Measurements from ENCODE around the gene NDUFS4.
"Not testable (repeated sequence)": the region's sequence is repeated elsewhere in the genome, so short reads cannot be mapped to it uniquely, and the experiment has no call there.

NDUFS4 gene

GRCh38 chr5:53560506-53561191, at the start of gene NDUFS4:
NDUFS4 (plus strand) TSS chr5:53560639; CDS start chr5:53560663, 24 bp downstream.
- peak; percentile 86 to 91 for DNase-seq

- no peak for DNase-seq
Observed at GRCh38 chr5:53512539-53512938, 47.9 kb upstream of the NDUFS4 start.

- DNase-seq, result no peak
Observed at GRCh38 chr5:53515988-53516387, 44.5 kb upstream of the NDUFS4 start.

- no peak for DNase-seq
Observed at GRCh38 chr5:53520813-53521212, 39.6 kb upstream of the NDUFS4 start.

GRCh38 chr5:53537711-53538110, 22.7 kb upstream of the NDUFS4 start:
- DNase-seq, result no peak

- DNase-seq, result not testable (repeated sequence)
Observed at GRCh38 chr5:53540739-53541138, 19.7 kb upstream of the NDUFS4 start.

- no peak for DNase-seq
Observed at GRCh38 chr5:53541859-53542258, 18.6 kb upstream of the NDUFS4 start.

- DNase-seq, result no peak
Observed at GRCh38 chr5:53542926-53543325, 17.5 kb upstream of the NDUFS4 start.

- peak; percentile 6 to 8 for DNase-seq
Observed at GRCh38 chr5:53543401-53543800, 17.0 kb upstream of the NDUFS4 start.

- DNase-seq, result no peak
Observed at GRCh38 chr5:53545744-53546143, 14.7 kb upstream of the NDUFS4 start.

GRCh38 chr5:53547226-53547625, 13.2 kb upstream of the NDUFS4 start:
- no peak for DNase-seq

GRCh38 chr5:53548501-53548900, 11.9 kb upstream of the NDUFS4 start:
- not testable (repeated sequence) for DNase-seq

- no peak for DNase-seq
Observed at GRCh38 chr5:53549792-53550191, 10.6 kb upstream of the NDUFS4 start.

- no peak for DNase-seq
Observed at GRCh38 chr5:53552561-53552960, 7.9 kb upstream of the NDUFS4 start.

- DNase-seq, result no peak
Observed at GRCh38 chr5:53554444-53554843, 6.0 kb upstream of the NDUFS4 start.

- DNase-seq, result no peak
Observed at GRCh38 chr5:53555160-53555559, 5.3 kb upstream of the NDUFS4 start.

GRCh38 chr5:53556001-53556400, 4.4 kb upstream of the NDUFS4 start:
- DNase-seq, result no peak

- DNase-seq, result no peak
Observed at GRCh38 chr5:53557386-53557785, 3.1 kb upstream of the NDUFS4 start.

GRCh38 chr5:53558966-53559365, 1.5 kb upstream of the NDUFS4 start:
- DNase-seq, result no peak

- no peak for DNase-seq
Observed at GRCh38 chr5:53560028-53560427, 411 bp upstream of the NDUFS4 start.

GRCh38 chr5:53568401-53568800, 8.0 kb downstream of the NDUFS4 start:
- no peak for DNase-seq

GRCh38 chr5:53568871-53569270, 8.4 kb downstream of the NDUFS4 start:
- no peak for DNase-seq

- no peak for DNase-seq
Observed at GRCh38 chr5:53569453-53569852, 9.0 kb downstream of the NDUFS4 start.

GRCh38 chr5:53571403-53571802, 11.0 kb downstream of the NDUFS4 start:
- no peak for DNase-seq

- no peak for DNase-seq
Observed at GRCh38 chr5:53575101-53575500, 14.7 kb downstream of the NDUFS4 start.

Data from Kasumi-1 (cell line).